ENCODE results near the gene FGFR4.

Gene FGFR4

GRCh38 chr5:177083357-177083756, 3.4 kb upstream of the FGFR4 start:
- Histone ChIP-seq H3K4me3 (ENCODE audit: severe bottlenecking) (no peak overlapping the region), H3K36me3 (ENCODE audit: low read depth) (no peaks in the 10 kb centered on the region), H3K4me1 (ENCODE audit: insufficient read depth, poor library complexity, severe bottlenecking) (no peaks in the 10 kb centered on the region), H3K9me3 (ENCODE audit: severe bottlenecking) (no peaks in the 10 kb centered on the region), H3K27me3 (ENCODE audit: insufficient read depth, poor library complexity, severe bottlenecking) (no peaks in the 10 kb centered on the region), H3K27ac (ENCODE audit: poor library complexity, severe bottlenecking) (no peak overlapping the region)
- no peak for TF ChIP-seq CTCF (IDR thresholded peaks at IDR 0.05; ENCODE audit: poor library complexity, severe bottlenecking)
- ATAC-seq (ENCODE audit: low read depth) (no peak), DNase-seq (ENCODE audit: low spot score) (no peak)

GRCh38 chr5:177084175-177084574, 2.5 kb upstream of the FGFR4 start:
- Histone ChIP-seq H3K9me3 (ENCODE audit: severe bottlenecking) (no peaks in the 10 kb centered on the region), H3K36me3 (ENCODE audit: low read depth) (no peaks in the 10 kb centered on the region), H3K4me1 (ENCODE audit: insufficient read depth, poor library complexity, severe bottlenecking) (no peaks in the 10 kb centered on the region), H3K27ac (ENCODE audit: poor library complexity, severe bottlenecking) (no peak overlapping the region), H3K27me3 (ENCODE audit: insufficient read depth, poor library complexity, severe bottlenecking) (no peaks in the 10 kb centered on the region), H3K4me3 (ENCODE audit: severe bottlenecking) (no peak overlapping the region)
- ATAC-seq (ENCODE audit: low read depth) (no peak), DNase-seq (ENCODE audit: low spot score) (no peak)
- no peak for TF ChIP-seq CTCF (IDR thresholded peaks at IDR 0.05; ENCODE audit: poor library complexity, severe bottlenecking)

- no peak overlapping the region for H3K27ac ChIP-seq (ENCODE audit: poor library complexity, severe bottlenecking)
- H3K4me3 ChIP-seq (ENCODE audit: severe bottlenecking) = no peak overlapping the region
- DNase-seq (ENCODE audit: low spot score) = no peak
Observed at GRCh38 chr5:177085985-177086653, 596 bp upstream of the FGFR4 start.

GRCh38 chr5:177087398-177088005, 787 bp downstream of the FGFR4 start:
- H3K9me3 ChIP-seq (ENCODE audit: severe bottlenecking) = no peaks in the 10 kb centered on the region
- no peaks in the 10 kb centered on the region for H3K27me3 ChIP-seq (ENCODE audit: insufficient read depth, poor library complexity, severe bottlenecking)
- peak overlapping the region; percentile 35 for H3K4me3 ChIP-seq (ENCODE audit: severe bottlenecking)
- H3K27ac ChIP-seq (ENCODE audit: poor library complexity, severe bottlenecking) = no peak overlapping the region
- DNase-seq (ENCODE audit: low spot score) (no peak), ATAC-seq (ENCODE audit: low read depth) (no peak)
- no peaks in the 10 kb centered on the region for H3K4me1 ChIP-seq (ENCODE audit: insufficient read depth, poor library complexity, severe bottlenecking)
- TF ChIP-seq CTCF (IDR thresholded peaks at IDR 0.05; ENCODE audit: poor library complexity, severe bottlenecking) = no peak
- no peaks in the 10 kb centered on the region for H3K36me3 ChIP-seq (ENCODE audit: low read depth)

More at GRCh38 chr5:177085985-177086653, 596 bp upstream of the FGFR4 start:
- Histone ChIP-seq H3K9me3 (ENCODE audit: severe bottlenecking) (no peaks in the 10 kb centered on the region), H3K4me1 (ENCODE audit: insufficient read depth, poor library complexity, severe bottlenecking) (no peaks in the 10 kb centered on the region), H3K27me3 (ENCODE audit: insufficient read depth, poor library complexity, severe bottlenecking) (no peaks in the 10 kb centered on the region), H3K36me3 (ENCODE audit: low read depth) (no peaks in the 10 kb centered on the region)
- no peak for TF ChIP-seq CTCF (IDR thresholded peaks at IDR 0.05; ENCODE audit: poor library complexity, severe bottlenecking)
- ATAC-seq (ENCODE audit: low read depth) = no peak

- H3K27me3 ChIP-seq (ENCODE audit: insufficient read depth, poor library complexity, severe bottlenecking) = no peaks in the 10 kb centered on the region
- no peaks in the 10 kb centered on the region for H3K36me3 ChIP-seq (ENCODE audit: low read depth)
- DNase-seq (ENCODE audit: low spot score) (no peak), ATAC-seq (ENCODE audit: low read depth) (no peak)
- H3K4me1 ChIP-seq (ENCODE audit: insufficient read depth, poor library complexity, severe bottlenecking) = no peaks in the 10 kb centered on the region
- no peaks in the 10 kb centered on the region for H3K9me3 ChIP-seq (ENCODE audit: severe bottlenecking)
- no peak overlapping the region for H3K4me3 ChIP-seq (ENCODE audit: severe bottlenecking)
- no peak for TF ChIP-seq CTCF (IDR thresholded peaks at IDR 0.05; ENCODE audit: poor library complexity, severe bottlenecking)
- H3K27ac ChIP-seq (ENCODE audit: poor library complexity, severe bottlenecking) = no peak overlapping the region
Observed at GRCh38 chr5:177089127-177089526, 2.4 kb downstream of the FGFR4 start.

All from RWPE2 (cell line).